CD4-positive, alpha-beta T cell (primary cell): ENCODE results near the gene TACR1. TPM values are rescaled to one million over a fixed set of nuclear protein-coding genes. Genes with fewer than 3 reads are reported as not detected.

Experiments used
- ATAC-seq: fragments of 200-7000 bp; cut with Tn5 transposase; one replicate; pipeline ENCODE4 v1.10.0; 2022; ENCODE audit warnings: mild to moderate bottlenecking; ENCODE audit not compliant: poor library complexity
- CTCF ChIA-PET: fragments of 350-600 bp; sonication (Branson Sonifier 250); formaldehyde crosslinking; loops from one replicate; lab custom pipeline; 2021; ENCODE audit warnings: antibody characterized with exemption, inconsistent platforms; lab: Charles Lee
- POLR2A ChIA-PET: fragments of 350-600 bp; sonication (Branson Sonifier 250); formaldehyde crosslinking; loops from one replicate; lab custom pipeline; 2021; ENCODE audit warnings: antibody characterized with exemption, inconsistent platforms; lab: Charles Lee
- DNase-seq, 14 experiments: peaks; one replicate each; pipeline ENCODE4 v3.0.0-alpha.2; 2013 to 2020; ENCODE audit warnings: mixed read lengths in 2 of 14
- H3K27ac ChIP-seq, 2 donors: one replicate each; pipeline versions ENCODE4 v1.5.1 to v1.7.0; 2013; ENCODE audit warnings: low read length in 2 of 2, low read depth in 1 of 2, mild to moderate bottlenecking in 1 of 2
- H3K27me3 ChIP-seq, 2 experiments: 1 replicate in 1 of 2; 2 replicates in 1 of 2; pipeline versions ENCODE4 v1.6.1 to v1.7.0; 2013; ENCODE audit warnings: low read length in 2 of 2, control low read depth in 1 of 2, mild to moderate bottlenecking in 1 of 2, moderate library complexity in 1 of 2; ENCODE audit not compliant: insufficient read depth in 2 of 2, control insufficient read depth in 1 of 2
- H3K36me3 ChIP-seq: one replicate; pipeline ENCODE4 v1.6.1; 2013; ENCODE audit warnings: low read length, control low read depth; ENCODE audit not compliant: insufficient read depth
- H3K4me1 ChIP-seq: one replicate; pipeline ENCODE4 v1.6.1; 2013; ENCODE audit warnings: low read length, control low read depth; ENCODE audit not compliant: insufficient read depth
- H3K4me3 ChIP-seq: one replicate; pipeline ENCODE4 v1.5.1; 2013; ENCODE audit warnings: mild to moderate bottlenecking, low read length, moderate library complexity
- H3K9me3 ChIP-seq, 2 experiments: 1 replicate in 1 of 2; 2 replicates in 1 of 2; pipeline versions ENCODE4 v1.6.1 to v1.7.0; 2013; ENCODE audit warnings: low read length in 2 of 2, mild to moderate bottlenecking in 2 of 2, control low read depth in 1 of 2, moderate library complexity in 1 of 2; ENCODE audit not compliant: control insufficient read depth in 1 of 2, insufficient read depth in 1 of 2
- H3K27ac Mint-ChIP-seq: one replicate; pipeline ENCODE4 v1.8.0; 2020; ENCODE audit warnings: mixed read lengths
- H3K27me3 Mint-ChIP-seq: one replicate; pipeline ENCODE4 v1.8.0; 2021; ENCODE audit warnings: mixed read lengths
- H3K36me3 Mint-ChIP-seq: one replicate; pipeline ENCODE4 v1.8.0; 2021; ENCODE audit warnings: low read depth, mixed read lengths
- H3K4me1 Mint-ChIP-seq: one replicate; pipeline ENCODE4 v1.8.0; 2021; ENCODE audit warnings: low read depth, mixed read lengths
- H3K4me3 Mint-ChIP-seq: one replicate; pipeline ENCODE4 v1.8.0; 2020; ENCODE audit warnings: mild to moderate bottlenecking, mixed read lengths
- H3K9me3 Mint-ChIP-seq: one replicate; pipeline ENCODE4 v1.8.0; 2020; ENCODE audit warnings: mixed read lengths
- intact Hi-C, 2 experiments: fragments of 100-400 bp; cut with DNase I in 1 of 2; cut with micrococcal nuclease in 1 of 2; formaldehyde crosslinking; loops; one replicate each; pipeline versions ENCODE4 v1.15.1 to v1.9.0; 2023 to 2025; cut with DNase I, micrococcal nuclease
- total RNA-seq, 174 experiments: library from RNA in 2 of 174; stranded (reverse) in 2 of 174; gene quantifications; one replicate each; pipeline ENCODE4 v1.2.3 and lab custom pipeline; 2021 to 2026
- TF ChIP-seq, protein P1 (sequence below): fragments of 200-600 bp; IDR thresholded peaks from one replicate; pipeline ENCODE4 v1.8.0; 2022; ENCODE audit warnings: antibody characterized with exemption, mild to moderate bottlenecking

TACR1 gene
- total RNA-seq, 2 experiments from 2014 or later, result 0.14 TPM; not detected in 1

DNA sequence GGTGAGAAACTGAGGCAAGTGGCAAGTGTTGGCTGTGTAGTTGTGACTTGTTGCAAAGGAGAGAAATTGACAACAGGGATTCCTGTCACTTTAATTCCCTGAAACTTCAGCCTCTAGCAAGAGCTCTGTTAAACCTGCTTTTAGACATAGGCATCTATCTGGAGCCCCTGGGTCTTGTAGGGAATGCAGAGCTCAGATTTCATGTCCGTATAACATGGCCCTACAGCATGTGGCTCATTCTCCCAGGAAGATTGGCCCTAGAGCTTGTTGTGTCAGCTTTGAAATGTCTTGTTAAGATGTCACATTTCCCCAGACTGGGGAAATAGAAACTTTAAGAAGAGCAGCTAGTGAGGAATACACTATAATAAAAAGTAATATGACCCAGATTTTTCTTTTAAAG is 125.1 kb downstream of the TACR1 start:
- no peak overlapping the region for H3K27ac ChIP-seq
- no peak for ATAC-seq
- POLR2A ChIA-PET, result no interaction called here
- H3K4me3 ChIP-seq, result no peak overlapping the region
- H3K4me3 Mint-ChIP-seq, result no peak overlapping the region
- H3K4me1 ChIP-seq, result no peaks in the 10 kb centered on the region
- H3K27me3 ChIP-seq, result no peaks in the 10 kb centered on the region
- intact Hi-C loops, result no loop called here
- H3K36me3 ChIP-seq, result no peaks in the 10 kb centered on the region
- CTCF ChIA-PET, result no interaction called here
- no peak overlapping the region for H3K27ac Mint-ChIP-seq
- DNase-seq, result no peak
- no peaks in the 10 kb centered on the region for H3K27me3 Mint-ChIP-seq
- H3K36me3 Mint-ChIP-seq, result no peaks in the 10 kb centered on the region
- H3K4me1 Mint-ChIP-seq, result no peaks in the 10 kb centered on the region
- no peaks in the 10 kb centered on the region for H3K9me3 Mint-ChIP-seq
- TF ChIP-seq, protein P1, sequence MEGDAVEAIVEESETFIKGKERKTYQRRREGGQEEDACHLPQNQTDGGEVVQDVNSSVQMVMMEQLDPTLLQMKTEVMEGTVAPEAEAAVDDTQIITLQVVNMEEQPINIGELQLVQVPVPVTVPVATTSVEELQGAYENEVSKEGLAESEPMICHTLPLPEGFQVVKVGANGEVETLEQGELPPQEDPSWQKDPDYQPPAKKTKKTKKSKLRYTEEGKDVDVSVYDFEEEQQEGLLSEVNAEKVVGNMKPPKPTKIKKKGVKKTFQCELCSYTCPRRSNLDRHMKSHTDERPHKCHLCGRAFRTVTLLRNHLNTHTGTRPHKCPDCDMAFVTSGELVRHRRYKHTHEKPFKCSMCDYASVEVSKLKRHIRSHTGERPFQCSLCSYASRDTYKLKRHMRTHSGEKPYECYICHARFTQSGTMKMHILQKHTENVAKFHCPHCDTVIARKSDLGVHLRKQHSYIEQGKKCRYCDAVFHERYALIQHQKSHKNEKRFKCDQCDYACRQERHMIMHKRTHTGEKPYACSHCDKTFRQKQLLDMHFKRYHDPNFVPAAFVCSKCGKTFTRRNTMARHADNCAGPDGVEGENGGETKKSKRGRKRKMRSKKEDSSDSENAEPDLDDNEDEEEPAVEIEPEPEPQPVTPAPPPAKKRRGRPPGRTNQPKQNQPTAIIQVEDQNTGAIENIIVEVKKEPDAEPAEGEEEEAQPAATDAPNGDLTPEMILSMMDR, result no peak
- H3K9me3 ChIP-seq, result no peaks in the 10 kb centered on the region

DNA sequence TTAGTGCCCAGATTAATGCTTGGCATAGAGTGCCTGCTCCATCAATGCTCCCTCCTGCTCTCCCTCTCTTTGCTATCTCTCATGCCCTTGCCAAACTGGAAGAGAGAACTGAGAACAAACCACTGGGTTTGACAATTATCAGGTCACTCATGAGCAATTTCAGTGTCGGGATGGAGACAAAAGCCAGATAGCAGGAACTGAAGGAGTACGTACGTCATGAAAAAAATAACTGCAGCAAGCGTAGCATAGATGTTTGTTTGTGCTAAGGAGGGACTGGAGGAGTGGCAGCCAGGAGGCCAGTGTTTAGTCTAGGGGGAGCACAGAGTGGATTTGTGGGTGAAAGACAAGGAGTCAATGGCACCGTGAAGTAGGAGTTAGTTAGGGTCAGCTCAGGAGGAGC is 127.6 kb downstream of the TACR1 start:
- no peaks in the 10 kb centered on the region for H3K9me3 Mint-ChIP-seq
- no peak overlapping the region for H3K4me3 Mint-ChIP-seq
- H3K36me3 Mint-ChIP-seq, result no peaks in the 10 kb centered on the region
- Histone ChIP-seq H3K27me3 (no peaks in the 10 kb centered on the region), H3K27ac (no peak overlapping the region), H3K9me3 (no peaks in the 10 kb centered on the region), H3K4me3 (no peak overlapping the region), H3K36me3 (no peaks in the 10 kb centered on the region), H3K4me1 (no peaks in the 10 kb centered on the region)
- TF ChIP-seq, protein P1, result no peak
- H3K4me1 Mint-ChIP-seq, result no peaks in the 10 kb centered on the region
- no peaks in the 10 kb centered on the region for H3K27me3 Mint-ChIP-seq
- CTCF ChIA-PET, result no interaction called here
- ATAC-seq (no peak), DNase-seq (no peak)
- H3K27ac Mint-ChIP-seq, result no peak overlapping the region
- POLR2A ChIA-PET, result no interaction called here
- intact Hi-C loops, result no loop called here

DNA sequence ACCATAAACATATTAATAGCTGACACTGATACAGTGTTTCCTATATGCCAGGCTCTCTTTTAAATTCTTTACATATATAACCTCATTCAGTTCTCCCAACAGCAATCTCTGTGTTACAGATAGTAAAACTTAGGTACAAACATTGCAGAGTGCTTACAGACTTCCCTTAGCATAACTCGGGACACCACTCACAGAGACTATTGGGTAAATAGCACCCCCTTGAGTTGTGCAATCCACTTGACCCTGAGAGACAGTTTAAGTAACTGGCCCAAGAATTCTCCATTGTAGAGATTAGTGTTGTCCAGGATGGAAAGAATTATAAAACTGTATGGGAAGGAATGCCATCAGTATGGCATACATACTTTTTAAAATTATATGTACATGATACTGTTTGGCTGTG is 130.8 kb downstream of the TACR1 start:
- TF ChIP-seq, protein P1, result no peak
- no peaks in the 10 kb centered on the region for H3K36me3 Mint-ChIP-seq
- DNase-seq (no peak), ATAC-seq (no peak)
- no peaks in the 10 kb centered on the region for H3K9me3 Mint-ChIP-seq
- ChIA-PET POLR2A (no interaction called here), CTCF (no interaction called here)
- H3K27me3 Mint-ChIP-seq, result no peaks in the 10 kb centered on the region
- Histone ChIP-seq H3K4me3 (no peak overlapping the region), H3K4me1 (no peaks in the 10 kb centered on the region), H3K27ac (no peak overlapping the region), H3K9me3 (no peaks in the 10 kb centered on the region), H3K36me3 (no peaks in the 10 kb centered on the region), H3K27me3 (no peaks in the 10 kb centered on the region)
- no peak overlapping the region for H3K27ac Mint-ChIP-seq
- intact Hi-C loops, result loop anchor here in 1 of 2 experiments (5.0 to 10.0 kb wide), 2 partner anchors 339 to 536 kb away; no protein-coding TSS in a partner anchor
- no peak overlapping the region for H3K4me3 Mint-ChIP-seq
- no peaks in the 10 kb centered on the region for H3K4me1 Mint-ChIP-seq
